VCaP (cell line): Measurements from ENCODE around the gene PAPOLA.

ENCODE experiments used
- H3K27ac ChIP-seq: fragments of 450-650 bp; 2 replicates; pipeline ENCODE4 v1.5.1; 2017
- TF ChIP-seq, protein P1 (sequence below): fragments of 450-650 bp; conservative IDR thresholded peaks from 2 replicates; pipeline ENCODE4 v1.5.1; 2017; ENCODE audit warnings: mild to moderate bottlenecking, moderate library complexity

The PAPOLA gene

DNA sequence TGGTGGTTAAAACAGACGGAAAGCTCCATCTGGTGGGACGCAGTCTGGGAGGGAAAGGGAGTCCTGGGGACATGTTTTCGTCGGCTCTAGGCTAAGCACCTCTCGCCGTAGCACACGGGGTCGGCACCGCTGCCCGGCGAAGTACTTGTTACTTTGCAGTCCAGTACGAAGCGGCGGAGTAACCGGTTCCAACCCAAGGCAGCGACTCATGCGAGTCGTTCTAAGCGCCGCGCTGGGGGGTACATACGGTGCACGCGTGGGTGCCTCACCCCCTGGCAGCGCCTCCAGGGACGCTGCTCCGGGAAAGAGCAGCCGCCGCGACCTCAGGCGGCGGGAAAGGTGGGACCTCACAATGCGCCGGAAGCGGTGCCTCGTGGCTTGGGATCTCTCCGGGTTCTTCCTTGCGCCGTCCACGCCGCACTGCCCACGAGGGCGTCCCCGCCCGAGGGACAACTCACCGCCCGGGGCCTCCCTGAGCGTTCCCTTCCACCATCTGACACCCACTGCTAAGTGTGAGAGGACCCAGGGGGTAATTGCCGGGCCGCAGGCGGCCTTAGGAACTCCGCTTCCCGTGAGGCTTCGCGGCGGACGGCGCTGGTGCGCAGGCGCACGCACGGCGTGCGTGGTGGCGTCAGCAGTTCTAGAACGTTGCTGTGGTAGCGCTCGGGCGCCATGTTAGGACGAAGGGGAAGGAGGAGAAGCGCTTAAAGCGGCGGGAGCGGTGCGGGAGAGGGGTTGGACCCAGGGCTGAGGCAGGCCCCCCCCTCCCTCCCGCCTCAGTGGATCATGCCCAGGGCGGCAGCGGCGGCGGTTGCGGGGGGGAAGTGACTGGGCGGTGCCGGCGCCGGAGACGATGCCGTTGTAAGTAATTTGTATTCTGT lies at the start of gene PAPOLA:
PAPOLA (plus strand) TSS at position 643 of the 881 bp plus-strand sequence; CDS start at position 854, 211 bp downstream.
- peak within 1 kb of the TSS; percentile 96 for H3K27ac ChIP-seq
- TF ChIP-seq, protein P1, sequence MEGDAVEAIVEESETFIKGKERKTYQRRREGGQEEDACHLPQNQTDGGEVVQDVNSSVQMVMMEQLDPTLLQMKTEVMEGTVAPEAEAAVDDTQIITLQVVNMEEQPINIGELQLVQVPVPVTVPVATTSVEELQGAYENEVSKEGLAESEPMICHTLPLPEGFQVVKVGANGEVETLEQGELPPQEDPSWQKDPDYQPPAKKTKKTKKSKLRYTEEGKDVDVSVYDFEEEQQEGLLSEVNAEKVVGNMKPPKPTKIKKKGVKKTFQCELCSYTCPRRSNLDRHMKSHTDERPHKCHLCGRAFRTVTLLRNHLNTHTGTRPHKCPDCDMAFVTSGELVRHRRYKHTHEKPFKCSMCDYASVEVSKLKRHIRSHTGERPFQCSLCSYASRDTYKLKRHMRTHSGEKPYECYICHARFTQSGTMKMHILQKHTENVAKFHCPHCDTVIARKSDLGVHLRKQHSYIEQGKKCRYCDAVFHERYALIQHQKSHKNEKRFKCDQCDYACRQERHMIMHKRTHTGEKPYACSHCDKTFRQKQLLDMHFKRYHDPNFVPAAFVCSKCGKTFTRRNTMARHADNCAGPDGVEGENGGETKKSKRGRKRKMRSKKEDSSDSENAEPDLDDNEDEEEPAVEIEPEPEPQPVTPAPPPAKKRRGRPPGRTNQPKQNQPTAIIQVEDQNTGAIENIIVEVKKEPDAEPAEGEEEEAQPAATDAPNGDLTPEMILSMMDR: peak; percentile 26; the same call in 1 of the 2 replicates

DNA sequence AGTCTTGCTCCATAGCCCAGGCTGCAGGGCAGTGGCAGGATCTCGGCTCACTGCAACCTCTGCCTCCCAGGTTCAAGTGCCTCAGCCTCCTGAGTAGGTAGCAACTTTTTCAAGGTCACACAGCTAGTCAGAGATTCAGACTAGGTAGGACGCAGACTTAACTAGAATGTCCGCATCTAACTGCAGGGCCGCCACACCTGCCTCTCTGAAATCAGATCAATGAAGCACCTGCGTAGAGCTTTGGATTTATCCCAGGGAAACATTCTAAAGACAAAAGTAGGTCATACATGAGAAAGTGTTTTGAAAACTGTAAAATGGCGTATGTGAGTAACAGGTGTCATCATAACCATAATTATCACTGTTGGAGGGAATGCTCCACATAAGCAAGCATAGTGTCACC lies 49.5 kb upstream of the PAPOLA start:
- TF ChIP-seq, protein P1: no peak
- H3K27ac ChIP-seq: no peak overlapping the region

DNA sequence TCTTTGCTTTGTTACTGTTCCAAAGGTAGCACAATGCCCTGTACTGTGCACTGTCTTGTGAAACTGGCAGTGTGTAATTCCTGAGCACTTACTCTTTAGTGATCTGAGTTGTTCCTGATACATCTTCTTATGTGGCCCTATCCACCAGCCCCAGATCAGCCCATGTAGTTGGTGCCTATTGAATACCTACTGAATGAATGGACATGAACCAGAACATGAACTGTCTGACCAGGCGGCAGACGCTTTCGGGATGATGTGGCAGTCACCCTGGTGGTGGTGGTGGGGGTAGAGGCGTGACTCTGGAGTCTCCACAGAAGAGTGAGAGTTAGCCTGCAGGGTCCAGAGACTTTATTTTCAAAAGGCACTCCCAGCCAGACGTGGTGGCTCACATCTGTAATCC lies 46.6 kb upstream of the PAPOLA start:
- H3K27ac ChIP-seq: no peak overlapping the region
- TF ChIP-seq, protein P1: no peak

DNA sequence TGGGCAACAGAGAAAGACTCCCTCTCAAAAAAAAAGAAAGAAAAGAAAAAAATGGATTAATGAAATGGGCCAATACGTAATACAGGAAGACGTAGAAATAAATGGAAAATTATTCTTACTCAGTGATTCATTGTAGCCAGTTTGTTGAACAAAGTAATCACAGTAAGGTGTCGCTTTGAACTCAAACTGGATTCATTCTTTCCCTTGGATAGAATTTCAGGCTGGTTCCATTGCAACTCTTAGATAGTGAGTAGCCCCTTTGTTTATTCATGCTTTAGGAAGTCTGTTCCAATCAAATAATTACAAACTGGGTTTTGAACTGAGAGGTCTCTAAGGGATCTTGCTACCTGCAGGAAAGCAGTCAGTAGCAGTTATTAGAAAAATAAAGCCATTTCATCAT lies 42.3 kb upstream of the PAPOLA start:
- H3K27ac ChIP-seq: no peak overlapping the region
- TF ChIP-seq, protein P1: no peak

DNA sequence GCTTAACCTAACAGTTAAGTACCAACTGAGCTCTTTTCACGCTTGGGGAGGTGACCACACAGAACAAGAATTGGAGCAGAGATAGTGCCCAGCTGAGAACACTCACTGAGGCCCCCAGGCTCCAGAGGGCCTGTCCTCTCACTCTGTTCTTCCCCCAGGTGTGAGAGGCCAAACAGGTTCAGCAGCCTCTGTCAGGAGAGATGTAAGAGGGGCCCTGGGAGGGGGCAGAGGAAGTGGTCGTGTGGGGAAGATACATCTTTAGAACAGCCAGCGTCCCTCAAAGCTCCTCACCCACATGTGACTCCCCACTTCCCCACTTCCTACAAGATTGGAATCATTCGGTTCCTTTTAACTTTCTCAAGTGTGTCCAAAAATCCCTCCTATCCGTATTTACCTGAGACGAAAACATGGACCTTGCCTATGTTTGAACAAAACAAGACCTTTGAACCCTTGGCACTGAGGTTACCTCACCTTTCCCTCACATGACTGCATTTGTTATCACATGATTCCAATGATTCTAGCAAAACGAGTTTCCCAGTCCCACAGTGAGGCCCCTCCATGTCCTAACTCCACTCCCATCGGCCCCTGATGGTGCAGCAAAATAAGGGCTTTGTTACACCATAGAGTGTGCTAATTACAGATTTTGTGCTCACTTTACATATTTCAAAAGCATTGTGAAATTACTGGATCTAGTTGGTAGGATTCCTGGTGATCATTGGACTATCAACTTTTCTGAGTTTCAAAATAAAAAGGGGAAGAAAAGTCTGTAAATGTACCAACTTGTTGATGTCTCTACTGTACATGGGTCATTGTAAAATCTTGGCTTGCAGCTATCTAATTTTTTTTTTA lies 40.0 kb upstream of the PAPOLA start:
- TF ChIP-seq, protein P1: no peak
- no peak overlapping the region for H3K27ac ChIP-seq

DNA sequence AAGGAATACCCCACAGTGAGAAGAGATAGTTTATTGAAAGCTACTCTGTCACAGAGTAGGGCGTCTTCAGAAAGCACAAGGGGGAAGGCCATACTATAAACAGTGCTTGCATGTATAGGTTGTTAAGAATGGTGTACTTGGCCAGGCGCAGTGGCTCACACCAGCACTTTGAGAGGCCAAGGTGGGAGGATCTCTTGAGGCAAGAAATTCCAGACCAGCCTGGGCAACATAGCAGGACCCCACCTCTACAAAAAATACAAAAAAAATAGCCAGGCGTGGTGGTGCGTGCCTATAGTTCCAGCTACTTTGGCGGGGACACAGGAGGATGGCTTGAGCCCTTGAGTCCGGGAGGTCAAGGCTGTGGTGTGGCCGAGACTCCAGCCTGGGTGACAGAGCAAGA lies 38.0 kb upstream of the PAPOLA start:
- TF ChIP-seq, protein P1: no peak
- no peak overlapping the region for H3K27ac ChIP-seq

DNA sequence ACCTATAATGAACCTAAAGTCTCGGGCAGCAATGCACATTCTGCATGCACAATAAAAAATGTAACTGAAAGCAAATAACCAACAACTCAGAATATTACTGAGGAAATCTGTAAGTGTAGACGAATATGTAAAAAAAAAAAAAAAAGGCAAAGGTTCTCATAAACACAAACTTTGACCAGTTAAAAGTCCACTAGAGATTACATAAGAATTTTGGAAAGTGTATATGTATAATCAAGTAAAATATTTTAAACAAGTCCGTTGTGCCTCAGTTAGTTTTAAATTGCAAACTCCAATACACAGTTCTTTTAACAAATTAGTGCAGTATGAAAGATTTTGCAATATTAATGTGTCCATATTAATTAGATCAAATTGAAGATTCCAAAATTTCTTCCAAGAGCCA lies 35.3 kb upstream of the PAPOLA start:
- TF ChIP-seq, protein P1: no peak
- no peak overlapping the region for H3K27ac ChIP-seq
